C1 segment of cervical spinal cord (tissue), 14 donors: ENCODE results near the gene TSPAN18.

Source experiments
- DNase-seq, 14 donors: peaks; one replicate each; lab custom pipeline; 2025; lab: John Stamatoyannopoulos, UW

TSPAN18 gene

DNA sequence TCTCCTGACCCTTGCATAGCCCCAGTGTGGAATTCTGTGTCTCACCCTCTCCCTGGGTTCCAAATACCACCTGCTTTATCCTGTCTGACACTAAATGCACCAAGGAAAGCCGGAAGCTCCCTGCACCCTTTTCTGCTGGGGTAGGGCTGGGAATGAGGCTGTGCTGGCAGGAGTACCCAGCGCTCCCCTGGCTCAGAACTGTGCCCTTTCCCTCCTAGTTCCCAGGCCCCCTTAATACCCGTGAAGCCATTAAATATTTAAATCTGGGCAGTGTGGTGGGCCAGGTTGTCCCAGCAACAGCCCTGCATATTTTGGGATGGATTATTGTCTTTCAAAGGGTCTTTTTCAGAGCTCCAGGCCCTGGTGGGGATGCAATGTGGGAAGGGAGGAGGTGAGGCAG is 160.9 kb downstream of the TSPAN18 start:
- DNase-seq, result no peak

DNA sequence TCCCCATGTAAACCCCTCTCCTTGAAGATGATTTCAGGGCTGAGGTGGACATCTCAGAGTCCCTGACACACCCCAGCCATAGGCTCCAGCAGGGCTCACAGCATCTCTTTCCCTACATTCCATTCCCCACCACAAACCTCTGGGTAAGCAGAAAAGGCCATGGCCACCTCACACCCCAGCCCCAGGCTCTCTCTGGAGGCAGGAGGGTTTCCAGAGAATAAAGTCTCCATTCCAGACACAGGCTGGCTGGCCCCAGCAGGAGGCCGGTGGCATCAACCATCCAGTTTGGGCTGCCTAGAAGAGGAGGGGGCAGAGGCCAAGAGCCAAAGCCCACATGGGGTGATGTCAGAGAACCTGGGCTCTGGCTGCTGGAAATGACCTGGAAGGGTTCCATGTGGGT is 162.5 kb downstream of the TSPAN18 start:
- DNase-seq, result peak in 1 of 14 donors; percentile 5

DNA sequence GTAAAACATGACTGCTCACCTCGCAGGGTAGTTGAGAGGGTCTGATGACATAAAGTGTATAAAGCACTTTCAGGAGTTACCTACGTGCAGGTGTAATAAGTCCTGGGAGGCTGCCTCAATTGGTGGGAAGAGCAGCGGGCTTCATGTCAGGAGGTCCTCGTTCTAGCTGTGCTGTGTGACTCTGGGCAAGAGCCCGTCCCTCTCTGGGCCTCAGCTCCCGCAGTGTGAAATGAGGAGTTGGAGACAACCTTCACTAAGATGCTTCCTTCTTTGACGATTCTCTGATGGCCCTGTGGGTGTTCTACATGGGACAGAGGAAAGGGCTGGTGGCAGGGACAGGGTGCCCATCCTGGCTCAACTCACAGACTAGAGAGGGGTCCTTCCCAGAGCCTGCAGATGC is 166.1 kb downstream of the TSPAN18 start:
- DNase-seq, result no peak

DNA sequence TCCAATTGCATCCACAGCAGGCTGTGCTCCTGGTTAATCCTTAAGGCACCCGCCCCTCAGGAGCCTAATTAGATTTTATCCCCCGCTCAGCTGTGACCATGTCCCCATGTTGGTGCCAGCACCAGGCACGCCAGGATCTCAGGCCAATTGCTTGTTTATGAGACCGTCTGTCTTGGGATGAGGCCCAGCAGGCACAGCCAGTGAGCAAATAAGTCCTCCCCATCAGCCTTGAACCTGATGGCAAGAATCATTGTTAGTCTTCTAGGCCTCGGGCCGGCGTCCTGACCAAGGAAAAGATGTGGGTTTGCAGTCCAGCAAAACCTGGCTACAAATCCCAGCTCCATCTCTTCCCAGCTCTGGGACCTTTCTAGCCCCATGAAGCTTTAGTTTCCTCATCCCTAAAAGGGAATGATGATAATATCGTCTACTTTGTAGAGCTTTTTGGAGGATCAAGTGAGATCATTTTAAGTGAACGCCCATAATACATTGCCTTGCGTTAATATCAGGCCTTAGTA is 166.6 kb downstream of the TSPAN18 start:
- peak in 10 of 14 donors; percentile 7 to 99 (median 29) for DNase-seq

DNA sequence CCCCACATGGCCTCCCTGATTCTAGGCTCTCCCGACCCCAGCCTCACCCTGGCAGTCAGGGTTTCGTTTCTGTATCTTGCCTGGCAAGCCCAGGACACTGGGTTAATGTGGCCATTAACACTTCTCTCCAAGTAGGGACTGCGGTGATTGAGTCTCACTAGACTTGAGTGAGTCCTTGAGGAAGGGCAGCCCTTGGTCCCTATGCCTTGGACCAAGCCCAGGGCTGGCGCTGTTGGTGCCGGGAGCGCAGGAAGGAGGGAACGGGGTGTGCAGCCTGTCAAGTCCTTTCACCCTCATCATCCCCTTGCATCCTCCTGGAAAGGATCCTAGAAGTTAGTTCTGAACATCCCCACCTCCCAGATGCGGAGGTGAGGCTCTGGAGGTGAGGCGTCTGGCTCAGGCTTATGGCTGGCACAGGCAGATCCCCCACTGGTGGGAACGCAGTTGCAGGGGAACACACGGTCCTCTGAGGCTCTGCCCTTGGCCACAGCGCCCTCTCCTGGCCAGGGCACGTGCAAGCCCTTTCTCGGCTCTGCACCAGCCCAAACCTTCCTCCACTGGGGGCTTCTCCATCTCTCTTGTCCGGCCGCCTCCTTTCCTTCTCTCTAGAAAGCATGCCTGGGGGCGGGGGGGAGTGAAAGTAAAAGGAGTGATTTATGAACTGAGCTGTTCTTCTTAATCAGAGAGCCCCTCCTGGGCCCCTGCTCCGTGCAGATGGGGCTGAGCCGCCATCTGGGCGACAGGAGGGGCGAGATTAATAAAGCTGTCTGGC is 167.3 kb downstream of the TSPAN18 start:
- peak in 12 of 14 donors; percentile 5 to 71 (median 33) for DNase-seq

DNA sequence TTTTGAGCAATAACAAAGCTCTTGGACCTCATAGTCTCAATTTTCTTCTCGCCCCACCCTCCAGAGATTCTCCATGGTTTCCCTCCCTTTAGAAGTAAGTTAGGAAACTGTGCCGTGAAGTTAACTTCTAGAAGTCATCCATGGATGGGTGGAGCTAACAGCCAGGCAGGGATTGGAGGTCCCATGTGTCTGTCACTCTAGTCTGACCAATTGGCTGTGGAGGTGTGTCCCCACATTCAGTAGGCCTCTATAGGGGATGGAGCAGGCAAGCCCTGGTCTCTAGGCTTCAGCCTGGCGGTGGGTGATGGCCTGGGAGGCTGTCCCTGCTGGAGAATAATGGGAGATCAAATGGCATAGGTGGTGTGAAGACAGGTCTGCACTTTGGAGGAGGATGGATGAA is 173.2 kb downstream of the TSPAN18 start:
- DNase-seq, result no peak

DNA sequence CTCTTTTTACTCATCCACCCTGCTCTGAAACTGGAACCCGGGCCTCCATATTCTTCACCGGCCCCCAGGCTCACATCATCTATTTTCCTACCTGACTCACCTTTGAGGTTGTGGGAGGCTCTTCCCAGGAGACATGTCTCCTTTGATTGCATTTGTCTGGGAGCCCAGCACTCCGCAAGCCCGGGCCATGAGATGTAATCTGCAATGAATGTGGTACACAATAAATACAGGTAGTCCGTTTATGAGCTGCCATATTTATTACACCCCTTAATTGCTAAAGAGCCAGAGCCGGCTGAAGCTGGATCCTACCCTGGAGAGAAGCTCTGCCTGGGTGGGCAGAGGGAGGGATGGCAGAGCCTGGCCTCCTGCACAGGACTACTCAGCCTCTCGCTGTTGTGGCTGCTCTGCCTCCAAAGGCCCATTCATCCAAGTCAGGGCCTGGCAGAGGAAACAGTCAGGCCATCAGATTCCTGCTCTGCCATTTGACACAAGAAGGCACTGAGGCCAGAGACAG is 174.4 kb downstream of the TSPAN18 start:
- DNase-seq, result no peak

DNA sequence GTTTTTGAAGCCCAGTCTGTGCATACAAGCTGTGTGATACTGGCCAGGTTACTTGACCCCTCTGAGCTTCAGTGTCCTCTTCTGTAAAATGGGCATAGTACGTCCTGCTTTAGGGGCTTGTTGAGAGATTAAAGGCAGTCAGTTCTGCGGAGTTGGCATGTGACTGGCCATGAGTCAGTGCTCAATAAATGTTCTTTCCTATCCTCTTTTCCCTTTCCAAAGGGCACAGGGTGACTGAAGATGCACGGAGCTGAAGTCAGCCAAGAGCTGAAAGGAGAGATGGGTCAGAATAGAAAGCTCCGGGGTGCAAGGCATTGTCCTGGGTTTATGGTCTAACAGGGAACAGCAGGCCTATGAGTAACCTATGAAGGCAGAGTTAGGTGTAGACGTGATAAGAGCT is 175.0 kb downstream of the TSPAN18 start:
- no peak for DNase-seq

DNA sequence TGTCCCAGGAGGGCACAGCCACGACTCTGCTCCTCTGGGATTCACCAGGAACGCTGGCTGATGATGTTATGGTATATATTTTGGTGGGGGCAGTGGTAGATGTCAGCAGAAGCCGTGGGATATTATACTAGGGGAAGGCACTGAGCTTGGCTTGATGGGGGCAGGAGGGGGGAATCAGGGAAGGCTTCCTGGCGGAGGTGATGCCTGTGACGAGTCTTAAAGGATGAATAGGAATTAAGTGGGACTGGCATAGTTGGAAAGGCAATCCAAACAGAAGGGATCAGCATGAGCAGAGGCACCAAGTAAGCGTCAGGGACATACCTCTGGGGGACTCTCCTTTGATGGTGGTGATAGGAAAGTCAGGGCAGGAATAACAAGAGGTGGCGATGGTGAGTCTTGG is 176.3 kb downstream of the TSPAN18 start:
- no peak for DNase-seq

DNA sequence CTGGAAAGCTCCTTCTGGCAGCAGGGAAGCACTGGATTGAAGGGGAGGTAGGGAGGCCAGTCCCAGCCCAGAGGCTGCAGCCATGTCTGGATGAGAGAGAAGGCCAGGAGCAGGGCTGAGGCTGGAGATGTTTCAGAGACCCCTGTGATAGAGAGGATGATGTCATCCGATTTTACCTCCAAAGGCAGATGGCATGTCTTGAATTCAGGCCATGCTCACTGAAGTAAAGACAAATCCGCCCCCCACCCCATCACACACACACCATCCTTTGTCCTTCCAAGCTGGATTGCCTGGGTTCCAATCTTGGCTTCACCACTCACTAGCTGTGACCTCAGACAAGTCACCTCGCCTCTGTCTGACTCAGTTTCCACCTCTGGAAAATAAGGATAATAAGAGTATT is 176.8 kb downstream of the TSPAN18 start:
- no peak for DNase-seq

DNA sequence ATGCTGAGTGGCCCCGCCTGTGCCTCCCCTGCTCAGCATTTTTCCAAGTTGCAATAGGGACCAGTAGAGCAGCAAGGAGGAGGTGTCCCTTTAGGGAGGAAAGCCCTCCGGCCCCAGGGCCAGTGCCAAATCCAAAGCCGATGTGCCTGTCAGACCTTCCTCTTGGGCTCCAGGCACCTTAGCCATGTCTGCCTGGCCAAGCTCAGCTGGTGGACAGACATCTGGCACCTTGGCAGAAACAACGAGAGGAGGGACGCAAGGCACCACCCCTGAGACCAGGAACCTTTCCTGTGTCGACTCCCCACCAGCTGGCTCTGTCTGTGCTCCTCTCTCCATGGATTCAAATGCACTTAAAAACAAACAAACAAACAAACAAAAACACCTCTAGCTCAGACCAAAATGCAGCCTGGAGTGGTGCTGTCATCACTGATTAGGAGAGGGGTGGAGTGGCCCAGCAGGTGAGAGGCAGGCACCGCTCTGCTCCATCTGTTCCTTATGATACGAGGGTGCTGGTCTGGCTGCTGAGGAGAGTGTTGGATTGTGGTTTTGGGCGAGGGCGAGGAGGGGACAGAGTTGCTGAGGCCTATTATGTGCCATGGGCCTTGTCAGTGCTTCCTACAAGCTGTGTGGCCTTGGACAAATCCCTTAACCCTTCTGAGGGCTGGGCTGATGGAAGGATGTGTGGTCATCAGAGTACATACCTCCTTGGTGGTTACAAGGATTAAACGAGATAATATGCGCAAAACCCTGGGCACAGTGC is 177.7 kb downstream of the TSPAN18 start:
- DNase-seq, result peak in 2 of 14 donors; percentile 38 to 89

DNA sequence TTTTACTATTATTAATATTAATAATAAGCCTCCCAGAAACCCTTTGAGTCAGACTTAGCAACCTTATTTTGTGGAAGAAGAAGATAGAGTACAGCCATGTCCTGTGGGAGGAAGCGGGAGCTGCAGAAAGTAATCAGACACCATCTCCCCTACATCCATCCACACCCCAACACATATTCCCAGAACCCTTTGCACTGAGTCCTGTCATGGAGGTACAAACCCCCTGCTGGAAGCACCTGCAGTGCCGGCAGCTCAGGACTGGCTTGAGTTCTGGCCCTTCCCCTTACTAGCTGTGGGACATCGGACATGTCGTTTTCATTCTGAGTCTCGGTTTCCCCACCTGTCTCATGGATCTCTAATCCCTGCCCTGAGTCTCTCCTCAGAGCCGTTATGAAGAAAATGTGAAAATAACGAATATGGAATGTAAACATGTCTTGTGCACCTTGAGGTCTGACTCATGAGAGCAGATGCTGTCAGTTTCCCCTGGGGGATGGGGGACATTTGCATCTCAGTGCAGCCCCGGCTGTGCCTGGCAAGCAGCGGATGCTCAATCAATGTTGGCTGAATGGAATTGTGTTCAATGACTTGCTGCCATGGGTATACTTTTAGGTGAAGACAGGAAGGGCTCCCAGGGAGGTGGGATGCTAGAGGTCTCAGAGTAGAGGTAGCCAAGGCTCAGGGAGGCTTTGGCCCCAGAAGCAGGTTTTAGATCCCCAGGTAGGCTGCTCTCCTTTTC is 178.5 kb downstream of the TSPAN18 start:
- no peak for DNase-seq

DNA sequence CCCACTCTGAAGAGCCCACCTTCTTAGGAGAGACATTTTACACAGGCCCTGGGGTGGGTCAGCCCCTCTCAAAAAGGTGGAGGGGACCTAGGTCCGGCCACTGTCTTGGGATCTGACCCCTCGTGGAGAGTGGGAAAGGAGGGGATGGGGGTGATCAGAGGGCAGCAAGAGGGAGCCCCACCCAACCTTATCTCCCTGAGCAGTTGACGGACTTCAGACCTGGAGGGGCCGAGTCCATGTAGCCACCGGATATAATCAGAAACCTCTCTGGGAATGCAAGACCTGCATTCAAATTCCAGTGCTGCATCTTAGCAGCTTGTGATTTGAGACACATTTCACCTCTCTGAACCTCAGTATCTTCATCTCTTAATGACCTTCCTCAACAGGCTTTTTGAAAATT is 179.9 kb downstream of the TSPAN18 start:
- DNase-seq, result no peak

DNA sequence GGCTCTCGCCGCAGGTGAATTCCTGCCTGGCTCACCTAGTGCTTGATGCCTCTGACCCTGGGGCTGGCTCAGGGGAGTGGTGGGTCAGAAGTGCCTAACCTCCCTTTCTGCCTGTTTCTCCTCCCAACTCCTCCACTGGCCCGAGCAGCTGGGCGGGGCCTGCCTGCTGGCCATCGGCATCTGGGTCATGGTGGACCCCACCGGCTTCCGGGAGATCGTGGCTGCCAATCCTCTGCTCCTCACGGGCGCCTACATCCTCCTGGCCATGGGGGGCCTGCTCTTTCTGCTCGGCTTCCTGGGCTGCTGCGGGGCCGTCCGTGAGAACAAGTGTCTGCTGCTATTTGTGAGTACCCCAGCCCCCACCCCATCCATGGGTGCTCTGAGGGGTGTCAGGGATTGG is 182.8 kb downstream of the TSPAN18 start:
- DNase-seq, result no peak

DNA sequence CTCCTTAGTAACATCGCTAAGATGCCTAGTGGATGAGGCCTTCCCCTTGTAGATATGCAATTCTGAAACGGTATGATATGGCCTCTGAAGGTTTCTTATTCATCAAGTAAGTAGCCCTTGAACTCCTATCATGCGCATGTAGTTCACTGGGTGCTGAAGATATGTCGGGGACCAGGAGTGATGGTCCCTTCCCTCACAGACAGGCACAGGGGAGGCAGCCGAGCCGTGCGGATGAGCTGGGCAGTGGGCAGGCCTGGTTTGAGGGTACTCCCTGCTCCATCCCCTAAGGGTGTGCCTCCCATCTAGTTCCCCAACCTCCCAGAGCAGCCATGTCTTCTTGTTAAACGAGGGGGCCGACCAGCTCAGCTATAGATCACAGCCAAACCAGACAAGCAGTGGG is 183.8 kb downstream of the TSPAN18 start:
- no peak for DNase-seq

DNA sequence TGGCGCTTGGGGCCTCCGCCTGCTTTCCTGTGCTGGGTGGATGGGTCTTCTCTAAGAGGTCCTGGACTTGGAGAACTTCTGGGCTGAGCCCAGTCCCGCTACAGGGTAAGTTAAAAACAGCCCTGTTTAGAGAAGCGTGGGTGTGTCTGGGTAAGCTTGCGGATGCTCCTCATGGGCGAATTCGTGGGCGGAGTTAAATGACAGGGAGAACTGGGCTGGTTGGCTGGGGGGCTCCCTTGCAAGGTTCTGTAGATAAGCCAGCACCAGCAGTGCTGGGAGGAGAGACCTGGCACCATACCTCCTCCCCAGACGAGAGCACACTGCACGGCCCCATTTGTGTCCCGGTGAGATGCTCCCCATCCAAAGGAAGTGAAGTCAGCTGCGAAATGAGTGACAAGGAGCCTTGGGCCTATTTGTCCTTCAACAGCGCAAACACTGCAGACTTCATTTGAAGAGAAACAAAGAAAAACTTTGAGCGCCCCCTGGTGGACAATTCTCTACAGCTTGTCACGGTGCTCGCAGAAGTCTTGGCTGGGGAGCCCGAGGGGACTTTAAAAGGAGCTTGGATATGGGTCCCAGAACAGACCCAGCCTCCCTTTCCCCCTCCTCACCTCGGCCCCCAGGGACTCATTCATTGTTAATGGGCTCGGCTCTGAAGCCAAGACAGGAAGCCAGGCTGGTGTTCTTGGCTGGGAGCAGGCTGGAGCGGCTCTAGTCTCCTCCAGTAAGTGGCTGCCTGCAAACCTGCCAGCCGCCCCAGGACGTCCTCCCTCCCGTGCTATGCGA is 184.5 kb downstream of the TSPAN18 start:
- peak in 13 of 14 donors; percentile 20 to 89 (median 76) for DNase-seq

DNA sequence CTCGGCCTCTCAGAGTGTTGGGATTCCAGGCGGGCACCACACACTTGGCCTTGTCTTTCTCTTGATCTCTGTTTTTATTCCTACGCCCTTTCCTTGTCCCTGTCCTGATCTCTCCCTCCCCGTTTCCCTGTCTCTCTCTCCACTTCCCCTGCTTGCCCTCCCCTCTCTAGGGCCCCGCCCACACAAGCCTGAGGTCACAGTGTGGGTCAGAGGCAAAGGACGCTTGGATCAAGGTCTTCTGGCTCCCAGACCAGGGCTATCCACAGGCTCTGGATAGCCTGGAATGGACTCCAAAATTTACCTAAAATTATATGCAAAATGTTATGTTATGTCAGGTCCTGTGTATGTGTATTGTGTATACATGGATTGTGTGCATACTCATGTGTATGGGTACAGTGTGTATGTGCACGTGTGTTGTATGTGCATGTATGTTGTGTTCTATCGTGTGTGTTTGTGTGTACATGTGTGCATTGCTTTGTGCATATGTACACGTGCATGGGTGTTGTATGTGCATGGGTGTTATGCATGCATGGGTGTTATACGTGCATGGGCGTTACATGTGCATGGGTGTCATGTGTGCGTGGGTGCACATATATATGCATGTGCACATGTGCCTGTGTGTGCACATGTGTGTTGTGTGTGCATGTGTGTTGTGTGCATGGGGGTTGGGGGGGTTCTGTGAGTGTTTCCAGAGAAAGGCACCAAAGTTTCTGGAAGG is 185.7 kb downstream of the TSPAN18 start:
- DNase-seq, result no peak

DNA sequence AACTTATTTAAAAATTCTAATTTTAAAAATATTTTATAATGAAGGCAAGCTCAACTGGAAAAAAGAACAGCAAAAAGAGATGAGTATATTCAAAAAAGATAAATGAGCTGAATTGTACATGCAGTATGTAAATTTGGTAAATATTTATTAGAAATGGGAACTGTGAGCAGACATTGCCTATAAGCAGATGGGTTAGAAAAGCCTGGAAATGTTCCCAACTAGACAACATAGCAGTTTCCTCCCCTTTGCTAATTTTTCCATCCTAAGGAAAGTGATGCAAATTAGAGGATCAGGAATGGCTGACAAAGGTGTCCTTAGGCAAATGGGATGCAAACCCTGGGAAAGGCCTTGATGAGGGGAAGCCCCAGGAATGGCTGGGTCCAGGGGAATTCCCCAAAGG is 186.7 kb downstream of the TSPAN18 start:
- DNase-seq, result no peak

DNA sequence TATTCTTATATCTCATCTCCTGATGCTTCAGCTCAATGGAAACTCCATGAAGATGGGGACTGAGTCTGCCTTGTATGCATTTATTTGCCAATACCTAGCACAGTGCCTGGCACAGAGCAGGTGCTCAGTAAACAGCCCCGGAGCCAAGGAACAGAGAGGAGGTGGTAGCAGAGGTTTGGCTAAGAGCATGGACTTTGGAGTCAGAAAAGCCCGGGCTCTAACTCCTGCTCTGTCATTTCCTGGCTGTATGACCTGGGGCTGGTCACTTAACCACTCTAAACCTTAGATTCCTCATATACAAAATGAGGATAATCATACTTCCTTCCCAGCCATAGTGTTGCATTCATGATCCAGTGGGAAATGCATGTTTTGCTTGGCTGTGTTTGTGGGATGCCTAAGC is 187.3 kb downstream of the TSPAN18 start:
- DNase-seq, result no peak

DNA sequence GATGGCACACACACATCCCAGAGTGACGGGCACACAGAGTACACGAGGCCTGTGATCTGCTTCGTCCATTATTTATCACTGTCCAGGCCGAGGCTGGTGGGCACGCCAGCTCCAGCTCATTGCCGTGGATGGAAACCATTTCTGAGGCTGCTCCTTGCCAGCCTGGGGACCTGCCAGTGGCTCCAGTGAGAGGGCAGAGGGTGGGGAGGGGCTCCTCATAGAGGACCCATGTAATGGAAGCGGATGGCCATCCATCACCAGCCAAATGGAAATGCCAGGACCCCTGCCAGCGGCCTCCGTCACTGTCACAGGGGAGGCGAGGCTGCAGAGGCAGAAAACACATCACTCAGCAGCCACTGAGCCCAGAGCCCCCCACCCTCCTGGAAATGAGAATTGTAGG is 188.2 kb downstream of the TSPAN18 start:
- DNase-seq, result peak in 1 of 14 donors; percentile 4
